HPDE6-E6E7 (cell line): ENCODE measurements around the gene NR2C2AP.
"Not testable (repeated sequence)": the region's sequence is repeated elsewhere in the genome, so short reads cannot be mapped to it uniquely, and the experiment has no call there.

ENCODE experiments used
- DNase-seq: peaks from one replicate; pipeline ENCODE4 v3.0.0; 2011; ENCODE audit warnings: missing footprints; ENCODE audit errors: extremely low spot score

The NR2C2AP gene

DNA sequence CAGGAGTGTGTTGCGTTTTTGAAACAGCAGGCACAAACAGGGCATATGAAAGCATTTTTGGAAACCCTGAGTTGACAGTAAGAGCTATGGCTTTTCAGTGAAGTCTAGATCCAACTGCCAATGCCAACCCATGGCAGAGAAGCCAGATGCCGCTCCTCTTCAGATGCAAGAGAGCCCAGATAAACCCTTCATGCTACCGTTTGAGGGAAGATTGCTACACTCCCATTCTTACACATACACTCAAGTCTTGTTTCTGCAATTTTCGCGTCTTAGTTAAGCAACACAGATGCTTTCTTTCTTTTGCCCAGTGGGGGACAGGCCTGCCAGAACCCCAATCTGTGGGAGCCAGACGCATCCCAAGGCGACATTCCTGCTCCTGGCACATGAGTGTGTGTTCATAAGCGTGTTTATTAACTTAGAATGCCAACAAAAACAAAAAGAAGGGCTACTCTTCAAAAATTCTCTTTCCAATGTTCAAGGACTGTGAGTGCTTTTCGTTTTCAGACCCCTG is 21.7 kb downstream of the NR2C2AP start:
- DNase-seq: no peak

DNA sequence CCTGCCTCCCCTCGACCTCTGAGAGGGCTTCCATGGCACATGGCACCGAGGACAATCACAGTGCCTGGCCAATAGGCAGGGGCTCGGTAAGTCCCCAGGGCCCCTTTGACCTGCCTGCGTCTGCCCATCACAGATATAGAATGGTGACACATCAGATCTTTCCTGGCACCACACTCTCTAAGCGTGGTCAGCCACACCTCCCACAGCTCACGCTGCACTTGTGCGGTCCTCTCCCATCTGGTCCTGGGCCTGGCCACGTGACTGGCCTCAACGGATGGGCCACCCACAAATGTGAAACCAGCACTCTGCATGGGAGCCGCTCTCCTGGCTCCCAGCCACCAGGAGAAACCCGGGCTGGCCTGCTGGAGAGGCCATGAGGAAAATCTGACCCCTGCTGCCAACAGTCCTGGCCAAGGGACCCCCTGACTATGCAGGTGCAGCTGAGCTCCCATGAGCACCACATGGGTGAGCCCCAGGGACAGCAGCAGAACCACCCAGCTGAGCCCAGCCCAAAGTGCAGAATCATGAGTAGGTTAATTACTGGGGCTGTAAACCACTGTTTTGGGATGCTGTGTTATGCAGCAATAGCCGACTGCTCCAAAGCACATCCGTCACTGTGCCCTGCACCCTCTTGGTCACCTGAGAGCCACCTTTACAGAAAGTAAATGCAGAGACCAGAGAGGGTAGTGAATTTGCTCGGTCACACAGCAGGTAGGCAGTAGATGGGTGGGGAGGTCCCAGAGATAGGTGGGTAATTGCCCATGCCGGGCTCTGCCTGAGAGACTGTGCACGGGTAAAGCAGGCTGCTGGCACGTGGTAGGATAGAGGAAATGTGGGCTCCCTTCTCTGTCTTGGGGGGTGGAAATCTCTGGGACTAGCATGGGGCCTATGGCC is 23.4 kb downstream of the NR2C2AP start:
- no peak for DNase-seq

DNA sequence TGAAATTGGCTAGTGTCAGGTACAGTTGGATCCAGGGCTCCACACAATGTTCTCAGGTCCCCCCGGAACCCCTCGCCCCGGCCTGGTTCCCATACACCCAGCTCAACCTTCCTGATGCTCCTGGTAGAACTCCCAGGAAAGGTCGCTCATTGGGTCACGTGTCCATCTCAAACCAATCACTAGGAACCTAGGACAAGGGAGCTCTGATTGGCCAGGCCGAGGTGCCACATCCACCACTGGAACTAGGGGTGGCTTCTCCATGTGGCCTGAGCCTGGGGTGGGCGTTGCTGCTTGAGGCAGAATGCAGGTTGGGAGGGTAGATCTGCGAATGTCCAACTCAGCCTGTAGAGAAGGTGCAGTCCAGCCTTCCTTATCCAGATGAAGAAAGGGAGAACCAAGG is 26.3 kb downstream of the NR2C2AP start:
- DNase-seq: no peak

DNA sequence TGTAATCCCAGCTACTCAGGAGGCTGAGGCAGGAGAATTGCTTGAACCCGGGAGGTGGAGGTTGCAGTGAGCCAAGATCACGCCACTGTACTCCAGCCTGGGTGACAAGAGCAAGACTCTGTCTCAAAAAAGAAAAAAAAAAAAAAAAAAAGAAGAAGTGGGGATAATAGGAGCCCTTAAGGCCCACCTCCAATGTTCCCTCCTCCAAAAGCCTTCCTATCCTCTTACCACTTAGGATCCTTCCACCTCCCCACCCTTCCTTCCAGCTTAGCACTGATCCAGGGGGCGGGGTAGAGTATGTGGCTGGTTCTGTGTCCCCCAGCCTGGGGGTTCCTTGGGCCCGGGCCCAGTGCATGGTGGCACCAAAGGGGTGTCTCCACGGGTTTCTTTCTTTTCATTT is 30.0 kb downstream of the NR2C2AP start:
- not testable (repeated sequence) for DNase-seq

DNA sequence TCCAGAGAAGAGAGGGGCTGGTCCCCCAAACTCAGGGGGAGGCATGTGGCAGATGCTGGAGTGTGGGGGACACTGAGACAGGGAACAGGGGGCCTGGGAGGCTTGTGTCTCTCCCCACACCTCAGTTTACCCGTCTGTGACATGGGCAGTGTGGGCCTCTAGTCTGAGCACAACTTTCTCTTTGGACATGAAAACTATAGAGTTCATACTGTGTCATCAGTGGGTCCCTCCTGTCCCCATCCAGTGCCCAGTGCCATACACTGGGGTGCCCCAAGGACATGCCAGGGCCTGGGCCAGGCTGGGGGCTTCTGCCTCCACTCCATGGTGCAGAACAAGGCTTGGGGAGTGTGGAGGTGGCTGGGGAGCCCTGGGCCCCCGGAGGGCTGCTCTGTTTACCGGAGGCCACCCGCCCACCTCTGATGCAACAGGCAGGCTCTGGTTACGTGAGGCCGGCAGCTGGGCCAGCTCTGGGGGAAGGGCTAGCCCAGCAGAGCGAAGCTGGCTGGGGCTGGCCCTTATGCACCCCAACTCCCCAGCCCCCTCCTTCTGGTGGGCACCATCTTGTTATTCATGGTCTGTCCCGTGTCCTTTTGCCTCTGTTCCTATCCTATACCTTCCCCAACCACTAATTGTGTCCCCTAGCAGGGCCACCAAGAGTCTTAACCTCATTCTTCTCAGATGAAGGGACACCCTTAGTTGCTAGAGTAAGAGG is 31.2 kb downstream of the NR2C2AP start:
- DNase-seq: no peak

DNA sequence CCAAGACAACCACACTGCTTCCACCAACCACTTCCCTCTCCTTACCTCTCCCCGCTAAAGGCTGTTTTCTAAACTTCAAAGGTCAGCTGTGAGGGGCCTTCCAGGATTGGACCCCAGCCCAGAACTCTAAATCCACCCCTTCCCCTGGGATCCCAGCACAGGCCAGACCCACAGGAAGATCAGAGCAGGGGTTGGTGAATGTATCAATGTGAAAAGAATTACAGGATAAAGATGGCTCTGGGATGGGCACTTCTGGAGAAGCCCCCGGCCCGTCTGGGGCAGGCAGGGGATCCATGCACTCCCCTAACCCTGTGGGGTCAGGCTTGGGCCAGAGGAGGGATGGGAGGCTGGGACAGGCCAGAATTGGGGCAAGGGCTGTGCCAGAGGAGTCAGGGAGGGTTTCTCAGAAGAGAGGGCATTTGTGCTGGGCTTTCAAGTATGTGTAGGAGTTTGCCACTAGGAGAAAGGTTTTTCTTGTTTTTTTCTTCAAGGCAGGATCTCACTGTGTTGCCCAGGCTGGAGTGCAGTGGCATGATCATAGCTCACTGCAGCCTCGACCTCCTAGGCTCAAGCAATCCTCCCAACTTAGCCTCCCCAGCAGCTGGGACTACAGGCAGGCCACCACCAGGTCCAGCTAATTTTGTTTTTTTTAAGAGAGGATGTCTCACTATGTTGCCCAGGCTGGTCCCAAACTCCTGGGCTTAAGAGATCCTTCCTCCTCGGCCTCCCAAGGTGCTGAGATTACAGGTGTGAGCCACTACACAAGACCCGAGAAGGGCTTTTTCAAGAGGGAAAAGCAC is 32.1 kb downstream of the NR2C2AP start:
- DNase-seq: no peak

DNA sequence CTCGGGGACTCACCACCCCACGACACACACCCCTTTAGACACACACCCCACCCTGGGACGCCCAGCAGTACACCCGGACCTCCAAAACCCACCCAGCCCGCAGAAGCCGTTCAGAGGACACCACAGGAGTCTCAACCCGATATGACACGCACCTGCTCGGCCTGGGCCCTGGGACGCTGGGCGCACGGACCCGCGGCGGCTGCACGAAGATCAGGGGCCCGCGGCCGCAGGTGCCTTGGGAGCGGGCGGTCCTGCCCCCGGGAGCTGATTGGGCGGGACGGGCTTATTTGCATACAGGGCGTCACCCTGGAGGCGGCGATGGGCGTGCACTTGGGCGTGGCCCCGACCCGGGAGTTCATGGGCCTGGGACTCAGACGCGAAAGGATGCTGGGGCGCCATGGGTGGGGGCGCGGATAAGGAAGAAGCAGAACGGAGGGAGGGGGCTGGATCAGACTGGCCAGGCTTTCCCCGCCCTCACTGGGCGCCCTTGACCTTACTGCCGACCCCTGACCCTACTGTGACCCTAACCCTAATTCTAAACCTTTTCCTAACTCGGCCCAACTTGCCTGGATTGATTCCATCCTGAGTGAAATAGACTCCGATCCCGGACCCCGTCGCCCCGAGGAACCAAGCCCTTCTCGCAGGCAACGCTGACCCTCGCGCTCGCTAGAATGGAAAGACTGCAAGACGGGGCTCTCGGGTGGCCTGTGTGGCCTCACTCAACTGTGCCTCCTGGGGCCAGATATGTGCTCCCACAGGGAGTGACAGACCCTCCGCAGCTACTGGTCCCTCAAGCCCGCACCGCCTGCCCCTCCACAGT is 33.0 kb downstream of the NR2C2AP start, which contains the start of gene MEF2B:
Gene MEF2B (minus strand): TSS at position 211 of the 820 bp plus-strand sequence. CDS start 19,528 bp downstream, outside the sequence.
- DNase-seq: peak; percentile 71

DNA sequence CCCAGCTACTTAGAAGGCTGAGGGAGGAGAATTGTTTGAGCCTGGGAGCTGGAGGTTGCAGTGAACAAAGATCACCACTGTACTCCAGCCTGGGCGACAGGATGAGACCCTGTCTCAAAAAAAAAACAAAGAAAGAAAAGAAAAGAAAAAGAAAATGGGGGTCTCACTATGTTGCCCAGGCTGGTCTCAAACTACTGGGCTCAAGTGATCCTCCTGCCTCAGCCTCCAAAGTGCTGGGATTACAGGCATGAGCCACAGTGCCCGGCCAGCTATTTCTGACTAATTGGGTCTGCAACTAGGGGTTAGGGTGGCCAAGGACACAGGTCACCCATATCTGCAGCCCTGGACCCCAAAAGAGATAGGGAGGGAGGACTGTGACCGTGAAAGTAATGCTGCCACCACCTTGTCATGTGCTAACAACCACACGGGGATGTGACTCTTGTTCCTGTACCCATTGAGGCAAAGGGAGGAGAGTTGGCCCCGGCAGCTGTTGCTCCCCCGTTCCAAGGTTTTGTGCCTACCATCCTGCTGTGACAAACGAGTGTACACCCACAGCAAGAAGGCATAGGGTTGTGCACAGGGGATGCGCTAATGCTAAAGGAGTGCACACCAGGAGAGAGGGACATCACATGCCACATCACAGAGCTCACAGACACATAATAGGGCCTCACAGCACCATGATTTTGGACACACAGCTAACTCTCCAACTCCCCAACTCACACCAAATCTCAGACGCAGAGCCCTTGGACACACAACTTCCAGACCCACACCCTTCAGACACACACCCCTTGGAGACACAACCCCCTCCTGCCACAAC is 33.8 kb downstream of the NR2C2AP start:
- no peak for DNase-seq

DNA sequence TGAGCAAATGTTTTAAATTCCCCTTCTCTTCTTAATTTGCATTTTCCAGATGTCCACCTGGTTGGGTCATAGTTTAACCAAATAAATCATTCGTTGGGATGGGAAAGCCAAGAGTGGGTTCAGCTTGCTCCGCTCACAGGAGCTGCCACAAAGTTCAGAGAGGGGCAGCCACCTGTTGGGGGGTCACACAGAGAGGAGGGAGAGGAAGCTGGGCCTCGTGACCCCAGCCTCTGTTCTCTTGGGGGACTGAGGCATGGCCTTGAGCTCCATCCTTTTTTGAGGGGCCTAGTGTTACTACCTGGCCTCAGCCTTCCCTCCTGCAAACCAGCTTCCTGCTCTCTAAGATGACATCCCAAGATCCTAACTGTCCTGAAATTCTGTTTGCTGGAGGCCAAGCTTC is 35.6 kb downstream of the NR2C2AP start:
- no peak for DNase-seq

DNA sequence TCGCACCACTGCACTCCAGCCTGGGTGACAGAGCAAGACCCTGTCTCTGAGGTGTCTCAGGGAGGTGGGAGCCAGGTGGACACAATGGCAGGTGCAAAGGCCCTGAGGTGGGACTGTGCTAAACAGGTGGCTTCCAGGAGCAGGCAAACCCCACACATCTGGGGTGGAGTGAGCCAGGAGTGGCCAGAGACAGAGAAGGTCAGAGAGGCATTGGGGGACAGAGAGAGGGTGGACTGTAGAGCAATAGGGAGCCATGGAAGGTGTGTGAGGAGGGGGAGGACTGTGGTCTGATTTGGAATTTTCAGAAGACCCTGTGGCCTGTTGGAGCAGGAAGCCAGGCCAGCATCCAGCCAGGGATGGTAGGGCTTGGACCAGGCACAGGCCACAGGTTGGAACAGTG is 37.8 kb downstream of the NR2C2AP start:
- no peak for DNase-seq

DNA sequence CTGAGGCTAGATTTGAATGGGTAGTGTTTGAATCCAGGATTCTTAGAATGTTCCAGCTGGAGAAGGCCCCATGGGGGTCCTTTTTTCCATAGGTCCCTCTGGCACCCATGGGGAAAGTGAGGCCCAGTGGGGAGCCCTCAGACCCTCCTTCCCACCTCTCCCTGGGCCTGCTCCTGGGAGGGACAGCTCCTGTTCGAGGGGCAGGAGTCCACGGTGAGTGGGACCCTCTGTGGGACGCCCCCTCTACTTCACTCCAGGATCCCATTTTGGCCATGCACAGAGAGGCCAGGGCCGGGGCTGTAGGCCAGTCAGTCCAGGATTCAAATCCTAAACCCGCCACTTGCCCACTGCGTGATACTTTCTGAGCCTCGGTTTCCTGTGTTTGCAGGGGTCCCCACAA is 40.7 kb downstream of the NR2C2AP start:
- no peak for DNase-seq

DNA sequence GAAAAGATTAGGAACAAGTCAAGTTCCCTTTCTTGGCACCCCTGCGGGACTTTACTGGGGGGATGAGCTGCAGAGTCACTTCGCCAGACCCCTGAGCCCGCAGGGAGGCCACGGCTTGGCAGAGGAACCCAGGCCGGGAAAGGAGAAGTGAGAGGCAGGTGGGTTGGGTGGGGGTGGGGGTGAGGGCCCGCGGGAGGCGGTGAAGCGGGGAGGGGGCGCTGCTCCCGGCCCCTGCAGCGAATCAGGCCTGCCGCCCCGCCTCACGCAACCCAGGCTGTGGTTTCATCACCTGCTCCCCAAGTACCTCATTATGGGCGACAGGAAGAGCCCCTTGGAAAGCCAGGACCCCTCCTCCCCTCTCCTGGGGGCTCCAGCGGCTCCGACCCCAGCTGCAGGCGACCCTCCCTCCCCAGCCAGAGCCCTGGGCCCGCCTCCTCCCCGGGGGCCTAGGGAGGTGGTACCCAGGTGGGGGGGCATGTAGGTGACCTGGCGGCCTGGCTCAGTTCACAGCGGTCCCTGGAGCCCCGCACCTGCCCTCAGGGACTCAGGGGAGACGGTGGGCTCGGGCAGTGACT is 42.7 kb downstream of the NR2C2AP start:
- DNase-seq: no peak

DNA sequence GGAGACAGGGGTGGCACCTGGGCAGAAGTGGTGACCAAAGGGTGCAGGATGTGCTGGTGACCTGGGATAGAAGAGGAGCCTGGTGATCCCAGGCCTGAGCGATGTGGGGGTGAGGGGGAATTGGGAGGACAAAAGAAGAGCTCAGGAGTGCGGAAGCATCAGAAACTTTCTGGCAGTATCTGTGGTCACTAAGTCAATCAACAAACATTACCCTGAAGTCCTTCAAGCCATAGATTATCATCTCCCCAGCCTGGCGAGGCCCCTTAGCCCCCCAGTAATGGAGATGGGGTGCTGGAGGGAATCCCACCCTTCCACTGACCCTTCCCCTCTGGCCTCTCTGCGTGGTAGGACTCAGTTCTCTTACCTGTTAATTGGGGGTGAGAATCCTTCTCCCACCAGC is 43.7 kb downstream of the NR2C2AP start:
- DNase-seq: no peak

DNA sequence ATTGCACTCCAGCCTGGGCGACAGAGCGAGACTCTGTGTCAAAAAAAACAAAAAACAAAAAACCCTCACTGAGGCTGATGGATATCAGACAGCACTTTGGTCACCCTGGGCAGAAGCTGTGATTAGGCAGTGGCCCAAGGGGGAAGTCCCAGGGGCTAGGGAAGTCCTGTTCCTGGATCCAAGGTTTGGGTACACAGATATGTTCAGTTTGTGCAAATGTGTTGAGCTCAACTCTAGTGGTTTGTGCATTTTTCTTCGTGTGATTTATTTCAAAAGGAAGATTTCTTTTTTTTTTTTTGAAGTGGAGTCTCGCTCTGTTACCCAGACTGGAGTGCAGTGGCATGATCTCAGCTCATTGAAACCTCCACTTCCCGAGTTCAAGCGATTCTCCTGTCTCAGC is 45.4 kb downstream of the NR2C2AP start:
- DNase-seq: no peak

DNA sequence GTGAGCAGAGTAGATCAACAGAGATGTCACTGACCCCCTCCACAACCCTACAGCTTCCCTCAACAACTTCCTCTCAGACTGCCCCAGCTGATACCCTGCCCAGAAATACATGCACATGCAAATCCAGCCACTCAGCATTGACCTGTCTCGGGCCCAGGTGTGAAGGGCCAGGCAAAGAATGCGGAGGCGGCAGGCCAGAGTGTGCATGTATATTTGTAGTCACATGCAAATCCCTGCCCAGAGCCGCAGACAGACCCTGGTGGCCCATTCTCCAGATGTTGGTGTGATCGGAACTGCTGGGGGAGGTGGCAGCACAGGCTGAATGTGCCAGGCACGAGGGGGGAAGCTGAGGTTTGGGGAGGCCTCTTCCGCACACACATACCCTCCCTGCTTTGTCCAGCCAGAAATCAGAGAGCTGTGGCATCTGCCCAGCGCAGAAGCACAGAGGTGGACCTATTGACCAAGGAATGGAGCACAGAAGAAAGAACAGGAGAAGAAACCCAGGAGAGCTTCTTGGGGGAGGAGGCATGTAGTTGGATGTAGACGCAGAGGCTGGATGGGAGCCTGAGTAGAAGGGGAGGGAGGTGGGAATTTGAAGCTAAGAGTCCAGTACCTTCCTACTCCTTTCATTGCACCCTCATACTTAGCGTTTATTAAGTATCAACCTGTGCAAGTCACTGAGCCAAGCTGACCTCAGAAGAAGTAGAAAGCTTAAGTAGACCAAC is 47.6 kb downstream of the NR2C2AP start:
- DNase-seq: no peak

DNA sequence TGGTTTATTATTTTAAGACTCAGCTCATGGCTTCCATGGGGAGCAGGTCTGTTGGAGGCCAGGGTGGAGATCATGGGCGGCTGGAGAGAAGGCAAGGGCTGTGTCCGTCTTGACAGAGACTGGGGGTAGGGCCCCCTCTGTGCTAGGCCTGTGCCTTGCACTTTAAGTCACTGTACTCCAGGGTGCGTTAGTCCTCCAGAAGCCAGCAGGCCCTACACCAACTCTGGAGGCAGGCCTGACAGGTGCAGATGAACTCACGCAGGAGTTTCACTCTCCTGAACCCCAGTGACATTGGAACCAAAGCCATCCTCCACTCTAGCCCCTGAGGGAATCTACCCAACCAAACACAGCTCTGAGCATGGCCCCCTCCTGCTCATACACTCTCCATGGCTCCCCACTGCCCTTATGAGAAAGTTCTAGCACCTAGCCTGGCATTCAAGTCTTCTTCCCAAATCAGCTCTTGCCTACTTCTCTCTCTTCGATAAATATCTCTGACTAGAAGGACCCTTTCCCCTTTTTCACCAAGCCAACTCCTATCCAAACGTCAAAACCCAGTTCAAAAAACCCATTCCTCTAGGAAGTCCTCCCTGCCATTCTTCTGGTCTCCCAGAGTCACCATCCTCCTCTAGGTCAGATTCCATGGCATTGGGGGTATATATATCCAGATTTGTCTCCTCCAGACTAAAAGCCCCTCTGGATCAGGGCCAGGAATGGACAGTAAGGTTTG is 48.3 kb downstream of the NR2C2AP start:
- no peak for DNase-seq

DNA sequence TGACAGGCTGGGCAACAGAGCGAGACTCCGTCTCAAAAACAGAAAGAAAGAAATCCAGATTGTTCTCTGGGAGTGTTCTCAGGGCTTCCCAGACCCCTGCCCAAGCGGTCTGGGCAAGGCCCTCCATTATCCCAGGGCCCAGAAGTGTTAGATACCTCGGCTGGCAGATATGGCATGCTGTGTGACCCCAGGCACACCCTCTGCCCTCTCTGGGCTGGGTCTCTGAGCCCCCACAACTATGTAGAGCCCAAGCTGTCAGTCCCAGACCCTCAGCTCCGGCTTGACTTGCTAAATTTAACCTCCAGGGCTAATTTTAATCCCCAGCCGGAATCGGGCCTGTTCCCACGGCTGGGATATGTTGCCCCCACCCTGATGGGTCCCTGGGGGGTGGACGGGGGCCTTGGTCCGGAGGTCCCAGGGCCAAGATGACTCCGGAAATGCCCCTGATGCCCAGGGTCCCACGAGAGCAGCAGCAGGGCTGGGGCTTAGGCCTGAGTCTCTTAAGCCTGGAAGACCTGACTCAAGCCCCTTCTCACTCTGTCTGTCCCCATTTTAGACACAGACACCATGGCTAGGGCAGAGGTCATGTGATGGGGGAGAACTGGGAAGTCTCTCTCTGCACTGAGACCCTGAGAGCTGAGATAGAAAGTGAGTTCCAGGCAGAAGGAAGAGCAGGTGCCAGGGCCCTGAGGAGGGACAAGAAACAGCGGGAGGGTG is 50.4 kb downstream of the NR2C2AP start:
- no peak for DNase-seq

DNA sequence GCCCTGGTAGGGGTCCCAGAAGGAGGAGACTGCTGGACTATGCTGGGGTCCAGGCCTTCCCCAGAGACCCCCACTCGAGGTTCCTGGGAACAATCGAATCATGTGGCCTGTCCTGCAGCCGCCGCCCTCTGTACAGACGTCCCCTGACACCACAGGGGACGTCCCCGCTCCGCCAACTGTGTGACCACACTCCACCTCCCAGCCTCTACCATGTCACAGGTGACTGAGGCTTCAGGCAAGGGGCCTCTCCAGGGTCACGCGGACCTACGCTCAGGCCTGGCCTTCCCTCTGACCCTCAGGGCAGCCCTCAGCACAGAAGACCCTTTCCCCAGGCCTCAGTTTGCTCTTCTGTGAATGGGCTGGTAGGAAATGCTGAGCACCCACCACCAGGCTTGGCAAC is 51.8 kb downstream of the NR2C2AP start:
- DNase-seq: no peak
